Mesothelial cell of epicardium (in vitro differentiated cells): ENCODE data around the gene SRPRB. TPM values are rescaled to one million over a fixed set of nuclear protein-coding genes. Genes with fewer than 3 reads are reported as not detected.

Source experiments
- DNase-seq, 2 experiments: peaks; one replicate each; pipeline ENCODE4 v3.0.0; 2021; ENCODE audit warnings: low spot score in 2 of 2; ENCODE audit not compliant: unreplicated experiment in 2 of 2
- H3K27ac Mint-ChIP-seq: 2 replicates; pipeline ENCODE4 v1.8.0; 2021; ENCODE audit warnings: mixed read lengths
- H3K27me3 Mint-ChIP-seq: 2 replicates; pipeline ENCODE4 v1.8.0; 2021; ENCODE audit warnings: low read depth, mixed read lengths
- H3K36me3 Mint-ChIP-seq: 2 replicates; pipeline ENCODE4 v1.8.0; 2021; ENCODE audit warnings: mixed read lengths
- H3K4me1 Mint-ChIP-seq: 2 replicates; pipeline ENCODE4 v1.8.0; 2021; ENCODE audit warnings: mixed read lengths
- H3K4me3 Mint-ChIP-seq: 2 replicates; pipeline ENCODE4 v1.8.0; 2021; ENCODE audit warnings: mild to moderate bottlenecking, moderate library complexity, mixed read lengths
- H3K9me3 Mint-ChIP-seq: 2 replicates; pipeline ENCODE4 v1.8.0; 2021; ENCODE audit warnings: mixed read lengths
- CTCF ChIP-seq: fragments of 200-600 bp; sonication (generic); IDR thresholded peaks from one replicate; pipeline ENCODE4 v1.5.0; 2021; ENCODE audit warnings: antibody characterized with exemption; ENCODE audit not compliant: unreplicated experiment
- total RNA-seq: library from RNA; stranded (reverse); gene quantifications from 3 replicates; pipeline ENCODE4 v1.2.1, GENCODE V29; 2021

Gene SRPRB, protein sequence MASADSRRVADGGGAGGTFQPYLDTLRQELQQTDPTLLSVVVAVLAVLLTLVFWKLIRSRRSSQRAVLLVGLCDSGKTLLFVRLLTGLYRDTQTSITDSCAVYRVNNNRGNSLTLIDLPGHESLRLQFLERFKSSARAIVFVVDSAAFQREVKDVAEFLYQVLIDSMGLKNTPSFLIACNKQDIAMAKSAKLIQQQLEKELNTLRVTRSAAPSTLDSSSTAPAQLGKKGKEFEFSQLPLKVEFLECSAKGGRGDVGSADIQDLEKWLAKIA
- total RNA-seq = 41.8 to 45.7 TPM (median 42.5 TPM) in 3 replicates

GRCh38 chr3:133805702-133806475 lies at the start of gene SRPRB:
SRPRB (plus strand) TSS chr3:133805815; CDS start chr3:133805849, 34 bp downstream.
- Mint-ChIP-seq H3K4me1 (peaks cover 14% of the 10 kb centered on the region), H3K27ac (peak within 1 kb of the TSS; percentile 85), H3K9me3 (no peaks in the 10 kb centered on the region), H3K36me3 (peaks cover 9% of the 10 kb centered on the region), H3K27me3 (peaks cover 20% of the 10 kb centered on the region), H3K4me3 (peak within 1 kb of the TSS; percentile 91)
- no peak for TF ChIP-seq CTCF
- peak; percentile 82 to 94 for DNase-seq

GRCh38 chr3:133756716-133757694 lies 48.6 kb upstream of the SRPRB start:
- Mint-ChIP-seq H3K27me3 (peaks cover 16% of the 10 kb centered on the region), H3K4me1 (peaks cover 8% of the 10 kb centered on the region), H3K4me3 (no peak overlapping the region), H3K9me3 (no peaks in the 10 kb centered on the region), H3K27ac (no peak overlapping the region), H3K36me3 (no peaks in the 10 kb centered on the region)
- no peak for DNase-seq
- TF ChIP-seq CTCF = no peak

DNA sequence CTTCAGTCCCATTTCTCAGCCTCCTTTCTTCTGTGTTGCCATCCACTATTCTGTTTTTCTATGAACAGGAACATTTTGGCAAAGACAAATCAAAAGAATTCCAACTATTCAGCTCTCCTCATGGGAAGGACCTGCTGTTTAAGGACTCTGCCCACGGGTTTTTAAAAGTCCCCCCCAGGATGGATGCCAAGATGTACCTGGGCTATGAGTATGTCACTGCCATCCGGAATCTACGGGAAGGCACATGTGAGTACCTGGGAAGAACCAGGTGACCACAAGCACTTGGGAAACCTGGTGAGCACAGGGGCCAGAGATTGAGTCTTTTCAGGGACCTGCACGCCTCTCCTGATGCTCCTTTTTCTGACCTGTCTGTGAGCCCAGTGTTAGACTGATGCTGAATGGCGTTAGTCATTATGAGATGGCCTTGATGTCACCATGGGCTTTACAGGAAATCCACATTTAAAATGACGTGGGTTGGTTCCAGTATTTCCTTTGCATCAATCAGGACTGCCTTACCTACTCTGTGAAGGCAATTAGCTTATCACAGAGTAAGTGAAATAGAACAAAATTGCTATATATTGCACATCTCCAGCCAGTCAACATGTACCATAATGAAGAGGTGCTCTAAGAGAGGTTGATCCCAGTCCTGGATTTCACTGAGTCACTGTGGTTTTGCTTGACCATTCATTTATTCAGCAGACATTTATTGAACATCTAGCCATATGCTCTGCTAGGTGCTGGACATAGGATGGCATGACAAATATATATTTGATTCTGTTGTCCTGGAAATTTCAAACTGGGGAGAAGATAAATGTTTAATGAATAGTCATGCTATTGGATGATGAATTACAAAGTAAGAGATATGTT lies 47.7 kb upstream of the SRPRB start:
- no peak overlapping the region for H3K27ac Mint-ChIP-seq
- no peaks in the 10 kb centered on the region for H3K36me3 Mint-ChIP-seq
- peaks cover 21% of the 10 kb centered on the region for H3K27me3 Mint-ChIP-seq
- peaks cover 8% of the 10 kb centered on the region for H3K4me1 Mint-ChIP-seq
- H3K9me3 Mint-ChIP-seq = no peaks in the 10 kb centered on the region
- DNase-seq = no peak
- no peak for TF ChIP-seq CTCF
- H3K4me3 Mint-ChIP-seq = no peak overlapping the region

GRCh38 chr3:133758568-133758928 lies 47.1 kb upstream of the SRPRB start:
- no peaks in the 10 kb centered on the region for H3K9me3 Mint-ChIP-seq
- H3K4me1 Mint-ChIP-seq = peaks cover 8% of the 10 kb centered on the region
- TF ChIP-seq CTCF = no peak
- no peak overlapping the region for H3K27ac Mint-ChIP-seq
- no peak for DNase-seq
- no peaks in the 10 kb centered on the region for H3K36me3 Mint-ChIP-seq
- no peak overlapping the region for H3K4me3 Mint-ChIP-seq
- peaks cover 21% of the 10 kb centered on the region for H3K27me3 Mint-ChIP-seq
